ENCODE measurements around the gene RHOG. TPM values are rescaled to one million over a fixed set of nuclear protein-coding genes. Genes with fewer than 3 reads are reported as not detected.
A peak's percentile ranks its signal among the peaks of the same experiment; 100 is the strongest.

The RHOG gene
- total RNA-seq, 2 experiments from 2014 or later = 183 to 190 TPM

- Mint-ChIP-seq H3K36me3 (peaks cover 15% of the 10 kb centered on the region), H3K4me3 (peak overlapping the region; percentile 86), H3K9me3 (no peaks in the 10 kb centered on the region), H3K27me3 (no peaks in the 10 kb centered on the region), H3K4me1 (peaks cover 45% of the 10 kb centered on the region), H3K27ac (peak overlapping the region; percentile 97)
- DNase-seq = no peak
These were observed 12.7 kb upstream of the RHOG start for GRCh38 chr11:3853545-3853842.

DNA sequence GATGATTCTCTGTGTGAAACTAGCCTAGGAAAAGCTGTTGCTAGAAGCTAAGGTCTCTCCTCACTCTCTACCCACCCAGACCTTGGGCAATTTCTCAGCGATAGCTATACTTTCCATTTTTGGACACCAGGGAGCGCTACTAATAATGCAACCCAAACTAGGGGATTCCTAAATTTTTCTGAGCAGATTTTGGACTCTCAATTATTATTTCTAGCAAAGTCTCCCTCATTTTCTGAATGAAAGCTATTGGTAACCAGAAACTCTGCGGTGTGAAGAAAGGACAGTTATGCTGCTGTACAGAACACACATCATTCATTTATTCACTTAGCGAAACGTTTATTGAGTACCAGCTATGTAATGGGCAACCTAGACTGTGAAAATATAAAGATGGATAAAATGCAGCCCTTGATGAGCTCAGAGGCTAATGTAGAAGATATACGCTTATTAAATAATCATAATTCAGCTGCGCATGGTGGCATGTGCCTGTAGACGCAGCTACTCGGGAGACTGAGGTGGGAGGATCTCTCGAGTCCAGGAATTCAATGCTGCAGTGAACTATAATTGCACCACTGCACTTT, 8.6 kb upstream of the RHOG start:
- peak; percentile 33 for DNase-seq
- H3K27ac Mint-ChIP-seq = peak overlapping the region; percentile 17
- no peaks in the 10 kb centered on the region for H3K27me3 Mint-ChIP-seq
- no peaks in the 10 kb centered on the region for H3K9me3 Mint-ChIP-seq
- H3K4me1 Mint-ChIP-seq = peaks cover 42% of the 10 kb centered on the region
- H3K36me3 Mint-ChIP-seq = peaks cover 5% of the 10 kb centered on the region
- H3K4me3 Mint-ChIP-seq = no peak overlapping the region

GRCh38 chr11:3845670-3846069, 4.9 kb upstream of the RHOG start:
- Mint-ChIP-seq H3K27ac (no peak overlapping the region), H3K27me3 (no peaks in the 10 kb centered on the region), H3K4me3 (no peak overlapping the region), H3K4me1 (peaks cover 42% of the 10 kb centered on the region), H3K9me3 (no peaks in the 10 kb centered on the region), H3K36me3 (no peaks in the 10 kb centered on the region)
- no peak for DNase-seq

- no peak for DNase-seq
- Mint-ChIP-seq H3K4me1 (peaks cover 42% of the 10 kb centered on the region), H3K4me3 (no peak overlapping the region), H3K27ac (peak overlapping the region; percentile 54), H3K27me3 (no peaks in the 10 kb centered on the region), H3K9me3 (no peaks in the 10 kb centered on the region), H3K36me3 (no peaks in the 10 kb centered on the region)
These were observed 4.5 kb upstream of the RHOG start for GRCh38 chr11:3845246-3845645.

GRCh38 chr11:3843326-3843725, 2.6 kb upstream of the RHOG start:
- H3K27me3 Mint-ChIP-seq = no peaks in the 10 kb centered on the region
- H3K4me1 Mint-ChIP-seq = peaks cover 38% of the 10 kb centered on the region
- no peak for DNase-seq
- H3K9me3 Mint-ChIP-seq = no peaks in the 10 kb centered on the region
- H3K27ac Mint-ChIP-seq = peak overlapping the region; percentile 58
- H3K36me3 Mint-ChIP-seq = peaks cover 17% of the 10 kb centered on the region
- no peak overlapping the region for H3K4me3 Mint-ChIP-seq

DNA sequence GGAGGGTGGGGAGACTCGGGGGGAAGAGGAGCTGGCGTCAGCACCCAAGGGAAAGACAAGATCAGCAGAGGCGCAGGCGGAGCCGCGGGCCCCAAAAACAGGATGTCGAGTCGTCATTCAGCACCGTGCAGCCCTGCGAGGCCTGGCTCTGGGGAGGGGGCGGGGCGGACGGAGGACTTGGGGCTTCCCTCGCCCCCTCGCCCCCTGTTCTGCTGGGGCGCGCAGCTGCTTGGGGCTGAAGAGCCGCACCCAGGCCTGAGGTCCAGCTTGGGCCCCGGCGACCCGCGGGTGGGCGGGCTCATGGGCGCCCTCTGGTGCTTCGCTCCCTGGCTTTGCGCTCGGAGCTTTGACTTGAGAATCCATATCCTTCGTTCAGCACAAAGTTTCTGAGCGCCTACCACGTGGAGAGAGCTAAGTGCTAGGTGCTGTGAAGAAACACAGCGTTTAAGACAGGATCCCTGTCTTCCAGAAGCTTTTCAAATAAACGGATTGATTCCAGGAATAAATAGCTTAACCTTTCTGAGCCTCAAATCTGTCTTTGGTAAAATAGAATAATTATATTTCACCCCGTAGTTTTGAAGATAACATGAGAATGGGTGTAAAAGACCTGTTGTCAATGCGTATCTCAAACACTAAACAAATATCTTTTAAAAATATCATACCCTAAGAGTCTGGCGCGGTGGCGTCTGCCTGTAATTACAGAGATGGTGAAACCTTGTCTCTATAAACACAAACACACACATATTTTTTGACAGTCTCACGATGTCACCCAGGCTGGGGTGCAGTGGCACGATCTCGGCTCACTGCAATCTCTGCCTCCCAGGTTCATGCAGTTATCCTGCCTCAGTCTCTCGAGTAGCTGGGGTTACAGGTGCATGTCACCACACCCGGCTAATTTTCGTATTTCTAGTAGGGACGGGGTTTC, 929 bp upstream of the RHOG start:
- peak overlapping the region; percentile 91 for H3K27ac Mint-ChIP-seq
- DNase-seq = peak; percentile 97
- H3K4me1 Mint-ChIP-seq = peaks cover 51% of the 10 kb centered on the region
- no peaks in the 10 kb centered on the region for H3K27me3 Mint-ChIP-seq
- H3K36me3 Mint-ChIP-seq = peaks cover 28% of the 10 kb centered on the region
- H3K9me3 Mint-ChIP-seq = no peaks in the 10 kb centered on the region
- peak overlapping the region; percentile 78 for H3K4me3 Mint-ChIP-seq

- peak overlapping the region; percentile 81 for H3K27ac Mint-ChIP-seq
- peaks cover 57% of the 10 kb centered on the region for H3K4me1 Mint-ChIP-seq
- DNase-seq = peak; percentile 44
- H3K27me3 Mint-ChIP-seq = no peaks in the 10 kb centered on the region
- H3K4me3 Mint-ChIP-seq = peak overlapping the region; percentile 90
- H3K9me3 Mint-ChIP-seq = peaks cover 2% of the 10 kb centered on the region
- H3K36me3 Mint-ChIP-seq = peaks cover 38% of the 10 kb centered on the region
These were observed 522 bp downstream of the RHOG start for GRCh38 chr11:3840004-3840869.

DNA sequence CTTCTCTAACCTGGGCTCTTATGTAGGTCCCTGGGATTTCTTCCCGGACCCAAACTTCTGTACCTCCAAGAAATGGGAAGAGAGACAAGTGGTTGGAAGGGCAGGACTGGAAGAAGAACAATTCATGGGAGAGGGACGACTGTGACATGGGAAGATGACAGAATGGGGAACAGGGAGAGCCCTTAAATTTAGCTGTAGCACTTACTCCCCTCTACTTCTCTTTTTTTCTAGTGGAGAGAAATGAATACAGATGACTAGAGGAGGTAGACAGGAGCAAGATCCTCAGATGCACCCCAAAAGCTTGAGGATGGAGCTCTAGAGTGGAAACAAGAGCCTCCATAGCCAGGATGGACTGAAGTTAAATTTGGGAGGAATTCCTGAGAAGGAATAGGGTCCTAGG, 2.3 kb downstream of the RHOG start:
- peaks cover 61% of the 10 kb centered on the region for H3K4me1 Mint-ChIP-seq
- no peaks in the 10 kb centered on the region for H3K27me3 Mint-ChIP-seq
- H3K4me3 Mint-ChIP-seq = peak overlapping the region; percentile 90
- H3K36me3 Mint-ChIP-seq = peaks cover 56% of the 10 kb centered on the region
- H3K9me3 Mint-ChIP-seq = peaks cover 2% of the 10 kb centered on the region
- no peak for DNase-seq
- peak overlapping the region; percentile 81 for H3K27ac Mint-ChIP-seq

- peaks cover 60% of the 10 kb centered on the region for H3K36me3 Mint-ChIP-seq
These were observed 3.0 kb downstream of the RHOG start for GRCh38 chr11:3837793-3838192.

DNA sequence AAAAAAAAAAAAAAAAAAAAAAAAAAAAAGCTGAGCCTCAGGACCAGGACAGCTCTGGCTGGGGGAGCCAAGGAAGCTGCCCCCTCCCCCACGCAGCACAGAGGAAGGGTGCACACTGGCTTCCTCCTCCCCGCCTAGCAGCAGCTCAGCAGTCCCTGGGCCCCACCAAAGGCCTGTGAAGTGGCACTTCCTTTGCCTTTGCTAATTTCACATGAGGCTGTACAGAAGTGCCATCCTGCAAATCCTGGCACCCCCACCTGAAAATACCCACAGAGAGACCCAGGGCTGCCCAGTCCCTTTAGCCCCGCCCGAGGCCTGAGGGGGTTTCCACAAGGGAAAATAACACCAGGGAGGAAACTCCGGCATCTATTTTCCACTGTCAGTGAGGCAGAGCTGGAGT, 3.9 kb downstream of the RHOG start:
- Mint-ChIP-seq H3K27me3 (no peaks in the 10 kb centered on the region), H3K4me1 (peaks cover 67% of the 10 kb centered on the region), H3K9me3 (peaks cover 2% of the 10 kb centered on the region), H3K36me3 (peaks cover 66% of the 10 kb centered on the region), H3K4me3 (peak overlapping the region; percentile 90), H3K27ac (peak overlapping the region; percentile 81)
- peak; percentile 49 for DNase-seq

More at GRCh38 chr11:3837793-3838192, 3.0 kb downstream of the RHOG start:
- no peak for DNase-seq
- no peaks in the 10 kb centered on the region for H3K27me3 Mint-ChIP-seq
- peak overlapping the region; percentile 90 for H3K4me3 Mint-ChIP-seq
- H3K9me3 Mint-ChIP-seq = peaks cover 2% of the 10 kb centered on the region
- peak overlapping the region; percentile 81 for H3K27ac Mint-ChIP-seq
- peaks cover 61% of the 10 kb centered on the region for H3K4me1 Mint-ChIP-seq

- Mint-ChIP-seq H3K27me3 (no peaks in the 10 kb centered on the region), H3K27ac (peak overlapping the region; percentile 81), H3K9me3 (peaks cover 2% of the 10 kb centered on the region), H3K36me3 (peaks cover 76% of the 10 kb centered on the region), H3K4me1 (peaks cover 75% of the 10 kb centered on the region), H3K4me3 (peak overlapping the region; percentile 90)
- DNase-seq = no peak
These were observed 5.0 kb downstream of the RHOG start for GRCh38 chr11:3835751-3836150.

DNA sequence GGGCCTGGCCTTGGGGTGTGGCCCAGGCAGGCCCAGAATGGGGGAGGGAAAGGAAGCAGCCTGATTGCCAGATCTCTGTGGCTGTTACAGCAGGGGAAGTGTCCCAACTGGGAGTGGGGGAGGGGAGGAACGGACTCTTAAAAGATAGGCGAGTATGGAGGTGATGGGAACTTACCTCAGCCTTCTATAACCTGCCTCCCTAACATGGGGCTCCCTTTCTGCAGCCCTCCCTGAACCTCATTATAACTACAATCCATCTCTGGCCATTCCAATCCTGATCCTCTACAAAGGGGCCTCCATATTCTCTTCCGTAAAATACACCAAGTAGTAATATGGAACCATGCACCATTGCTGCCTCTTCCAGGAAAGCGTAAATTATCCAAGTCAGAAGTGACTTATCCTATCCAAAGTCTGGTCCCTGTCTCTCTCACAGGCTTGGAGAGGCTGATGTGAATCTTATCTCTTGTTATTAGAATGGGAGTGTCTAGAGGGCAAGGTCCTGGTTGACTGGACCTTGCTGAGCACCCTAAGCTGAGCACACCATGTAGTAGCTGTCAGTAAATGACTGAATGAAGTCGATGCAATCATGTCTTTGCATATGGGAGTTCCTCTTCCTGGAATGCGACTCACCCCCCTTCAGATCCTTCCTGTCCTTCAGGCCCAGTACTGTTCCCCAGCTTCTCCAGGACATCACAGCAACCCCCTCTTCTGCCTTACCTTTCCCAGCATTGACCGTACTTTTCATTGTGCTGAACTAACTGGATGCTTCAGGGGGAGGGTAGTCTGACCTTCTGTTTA, 5.9 kb downstream of the RHOG start:
- Mint-ChIP-seq H3K4me1 (peaks cover 76% of the 10 kb centered on the region), H3K9me3 (peaks cover 2% of the 10 kb centered on the region), H3K36me3 (peaks cover 81% of the 10 kb centered on the region)

DNA sequence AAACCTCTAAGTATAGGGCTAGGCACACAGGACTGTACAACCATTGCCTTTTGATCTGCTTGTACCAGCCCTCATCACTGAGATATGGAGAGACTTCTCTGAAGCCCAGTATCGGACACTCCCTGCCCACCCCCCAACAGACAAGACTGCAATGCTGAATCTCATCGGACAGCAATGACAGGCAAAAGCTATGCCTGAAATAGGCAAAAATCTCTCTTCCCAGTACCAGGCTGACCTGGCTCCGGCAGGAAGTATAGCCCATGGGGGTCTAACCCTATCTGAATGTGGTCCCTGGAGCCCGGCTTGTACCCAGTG, 6.5 kb downstream of the RHOG start:
- Mint-ChIP-seq H3K9me3 (peaks cover 2% of the 10 kb centered on the region), H3K36me3 (peaks cover 80% of the 10 kb centered on the region), H3K4me1 (peaks cover 76% of the 10 kb centered on the region), H3K27ac (peak overlapping the region; percentile 81), H3K27me3 (no peaks in the 10 kb centered on the region), H3K4me3 (peak overlapping the region; percentile 90)
- DNase-seq = no peak

More for the DNA sequence above, 5.9 kb downstream of the RHOG start:
- H3K27me3 Mint-ChIP-seq = no peaks in the 10 kb centered on the region
- DNase-seq = no peak
- peak overlapping the region; percentile 81 for H3K27ac Mint-ChIP-seq
- H3K4me3 Mint-ChIP-seq = peak overlapping the region; percentile 90

DNA sequence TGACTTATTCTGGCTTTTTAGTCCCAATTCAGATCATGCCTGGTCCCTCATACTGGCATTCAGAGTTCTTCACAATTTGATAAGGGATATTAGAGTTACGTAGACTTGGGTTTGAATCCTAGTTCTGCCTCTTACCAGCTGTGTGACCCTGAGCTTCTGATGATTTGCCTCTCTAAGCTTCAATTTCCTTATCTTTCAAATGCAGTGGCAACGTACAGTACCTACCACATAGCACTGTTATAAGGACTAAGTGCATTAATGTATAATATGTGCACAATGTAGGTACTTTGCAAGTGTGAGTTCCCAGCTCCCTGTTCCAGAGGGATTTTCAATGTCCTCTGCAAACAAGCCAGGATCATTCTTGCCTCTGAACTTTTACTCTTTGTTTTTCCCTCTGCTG, 7.3 kb downstream of the RHOG start:
- Mint-ChIP-seq H3K4me3 (peak overlapping the region; percentile 56), H3K27ac (peak overlapping the region; percentile 81), H3K9me3 (peaks cover 2% of the 10 kb centered on the region), H3K4me1 (peaks cover 73% of the 10 kb centered on the region), H3K27me3 (no peaks in the 10 kb centered on the region), H3K36me3 (peaks cover 73% of the 10 kb centered on the region)
- no peak for DNase-seq
